Stimulated activated CD4-positive, alpha-beta T cell treated with anti-CD3 and anti-CD28 coated beads, Interleukin-4, amount 100 ng/mL, for 4 hours (primary cell): ENCODE measurements around the gene ARMCX1.
A peak's percentile ranks its signal among the peaks of the same experiment; 100 is the strongest.
"Not testable (repeated sequence)": the region's sequence is repeated elsewhere in the genome, so short reads cannot be mapped to it uniquely, and the experiment has no call there.

Experiments
- DNase-seq, 2 experiments: peaks; one replicate each; pipeline ENCODE4 v3.0.0-alpha.2; 2020

The ARMCX1 gene

DNA sequence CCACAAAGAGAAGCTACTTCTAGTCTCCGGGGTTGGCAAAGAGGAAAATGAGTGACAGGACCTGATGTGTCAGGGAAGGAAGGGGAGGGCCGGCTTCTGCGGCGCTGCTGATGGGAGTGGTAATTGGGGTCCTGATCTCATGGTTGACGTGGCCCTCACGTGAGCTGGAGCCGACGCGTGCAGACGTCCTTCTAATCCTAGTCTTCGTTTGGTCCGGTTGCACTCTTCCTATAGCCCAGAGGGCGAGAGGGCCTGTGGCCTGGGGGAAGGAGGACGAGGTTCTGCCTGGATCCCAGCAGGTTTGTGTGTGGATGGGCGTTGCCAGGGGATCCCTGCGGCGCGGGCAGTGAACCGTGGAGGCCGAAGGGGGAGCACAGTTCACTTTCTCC, at the start of gene ARMCX1:
Gene ARMCX1, plus strand, starts transcription at position 186 of the 389 bp plus-strand sequence. CDS start 2,384 bp downstream, outside the sequence.
- peak; percentile 5 to 14 for DNase-seq

DNA sequence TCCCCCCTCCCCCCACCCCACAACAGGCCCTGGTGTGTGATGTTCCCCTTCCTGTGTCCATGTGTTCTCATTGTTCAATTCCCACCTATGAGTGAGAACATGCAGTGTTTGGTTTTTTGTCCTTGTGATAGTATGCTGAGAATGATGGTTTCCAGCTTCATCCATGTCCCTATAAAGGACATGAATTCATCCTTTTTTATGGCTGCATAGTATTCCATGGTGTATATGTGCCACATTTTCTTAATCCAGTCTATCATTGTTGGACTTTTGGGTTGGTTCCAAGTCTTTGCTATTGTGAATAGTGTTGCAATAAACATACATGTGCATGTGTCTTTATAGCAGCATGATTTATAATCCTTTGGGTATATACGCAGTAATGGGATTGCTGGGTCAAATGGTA, 47.4 kb upstream of the ARMCX1 start:
- DNase-seq: not testable (repeated sequence)

DNA sequence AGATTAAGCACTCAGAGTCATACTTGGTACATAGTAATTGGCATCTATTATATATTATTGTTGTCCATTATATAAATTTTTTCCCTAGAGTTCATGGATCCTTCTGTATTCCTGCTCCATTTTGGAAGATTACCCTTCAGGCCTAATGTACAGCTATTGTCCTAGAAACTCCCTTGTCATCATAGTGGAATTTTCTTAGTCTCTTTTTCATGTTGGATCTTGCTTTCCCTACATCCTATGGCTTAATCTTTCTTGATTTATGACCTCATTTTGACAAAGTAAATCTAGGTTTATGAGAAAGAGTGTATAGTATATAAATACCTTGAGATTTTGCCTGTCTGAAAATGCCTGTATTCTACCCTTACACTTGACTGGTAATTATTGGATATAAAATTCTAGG, 43.0 kb upstream of the ARMCX1 start:
- DNase-seq: no peak

DNA sequence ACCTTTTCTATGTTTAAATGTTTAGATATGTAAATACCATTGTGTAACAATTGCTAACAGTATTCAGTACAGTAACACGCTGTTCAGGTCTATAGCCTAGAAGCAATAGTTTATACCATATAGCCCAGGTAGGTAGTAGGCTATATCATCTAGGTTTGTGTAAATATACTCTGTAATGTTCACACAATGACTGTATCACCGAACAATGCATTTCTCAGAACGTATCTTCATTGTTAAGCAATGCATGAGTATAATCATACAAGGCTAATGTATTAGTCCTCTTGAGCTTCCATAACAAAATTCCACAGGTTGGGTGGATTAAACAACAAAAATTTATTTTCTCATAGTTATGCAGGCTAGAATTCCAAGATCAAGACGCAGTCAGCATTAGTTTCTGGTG, 42.4 kb upstream of the ARMCX1 start:
- no peak for DNase-seq

DNA sequence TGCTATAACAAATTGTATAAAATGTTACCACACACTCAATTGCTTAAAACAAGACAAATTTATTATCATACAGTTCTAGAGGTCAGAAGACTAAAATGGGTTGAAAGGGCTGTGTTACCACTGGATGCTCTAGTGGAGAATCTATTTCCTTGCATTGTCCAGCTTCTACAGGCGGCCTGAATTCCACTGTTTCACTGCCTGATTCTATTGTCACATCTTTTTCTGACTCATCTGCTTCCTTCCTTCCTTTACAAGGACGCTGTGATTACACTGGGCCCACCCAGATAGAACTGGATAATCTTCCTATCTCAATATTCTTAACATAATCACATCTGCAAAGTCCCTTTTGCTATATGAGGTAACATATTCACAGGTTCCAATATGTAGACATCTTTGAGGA, 19.4 kb upstream of the ARMCX1 start:
- no peak for DNase-seq

DNA sequence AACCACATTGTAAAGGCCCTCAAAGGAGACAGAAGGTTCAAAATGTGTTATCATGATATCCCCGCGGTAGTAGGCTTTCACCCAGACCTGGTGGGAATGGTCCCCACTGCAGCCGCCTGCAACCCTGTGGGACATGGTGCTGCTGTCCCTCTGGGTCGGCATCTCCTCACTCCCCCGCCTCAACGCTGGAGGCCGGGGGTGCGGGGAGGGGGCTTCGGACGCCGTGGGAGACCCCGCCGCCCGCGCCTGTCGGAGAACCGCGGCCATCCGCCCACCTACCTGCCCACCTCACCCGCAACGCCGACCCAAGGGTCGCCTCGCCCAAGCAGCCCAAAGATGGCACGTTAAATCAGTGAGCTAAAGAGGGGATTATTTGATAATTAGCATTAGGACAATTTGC, 11.2 kb upstream of the ARMCX1 start:
- DNase-seq: no peak

DNA sequence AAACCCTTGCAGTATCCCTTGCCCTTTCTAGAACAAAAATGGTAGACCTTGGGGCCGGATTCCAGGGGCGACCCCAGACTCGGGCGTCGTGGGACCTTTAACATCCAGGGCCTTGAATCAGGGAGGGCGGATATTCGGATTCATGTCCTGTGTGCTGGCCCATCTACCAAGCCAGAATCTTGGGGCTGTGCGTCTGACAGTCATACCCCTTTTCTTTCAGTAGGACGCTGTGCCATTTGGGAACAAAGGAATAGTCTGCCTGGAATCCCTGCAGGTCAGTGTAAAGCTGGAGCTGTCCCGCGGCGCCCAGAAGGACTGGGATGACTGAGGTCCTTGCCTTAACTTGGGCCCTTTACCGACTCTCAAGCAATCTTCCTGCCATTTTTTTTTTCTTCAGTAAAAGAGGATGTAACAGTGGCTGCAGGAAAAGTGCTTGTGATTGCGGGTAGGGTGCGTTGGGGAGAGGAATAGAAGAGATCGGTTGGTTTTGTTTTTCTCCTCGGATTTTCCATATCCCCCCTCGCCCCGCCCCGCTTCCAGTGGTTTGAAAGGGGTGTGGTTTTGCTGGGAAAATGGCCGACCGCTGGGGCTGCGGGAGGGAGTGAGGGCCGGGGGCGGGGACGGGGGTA, 518 bp downstream of the ARMCX1 start:
- DNase-seq: no peak

DNA sequence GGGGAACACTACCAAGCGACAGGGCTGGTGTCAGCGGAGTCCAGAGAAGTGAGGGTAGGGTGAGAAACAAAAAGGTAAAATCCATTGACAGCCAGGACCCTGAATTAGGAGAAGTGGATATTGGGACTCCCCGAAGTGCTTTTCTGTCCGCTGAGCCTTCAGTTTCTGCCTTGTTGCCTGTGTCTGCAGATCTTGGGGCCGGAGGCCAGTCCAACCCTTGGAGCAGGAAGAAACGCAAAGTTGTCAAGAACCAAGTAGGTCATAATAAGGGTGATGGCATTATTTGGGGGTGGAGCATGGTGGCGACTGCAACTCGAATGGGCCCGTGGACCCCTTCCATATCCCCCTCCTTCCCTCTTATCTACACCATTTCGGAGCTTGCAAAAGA, 1.0 kb downstream of the ARMCX1 start:
- no peak for DNase-seq

DNA sequence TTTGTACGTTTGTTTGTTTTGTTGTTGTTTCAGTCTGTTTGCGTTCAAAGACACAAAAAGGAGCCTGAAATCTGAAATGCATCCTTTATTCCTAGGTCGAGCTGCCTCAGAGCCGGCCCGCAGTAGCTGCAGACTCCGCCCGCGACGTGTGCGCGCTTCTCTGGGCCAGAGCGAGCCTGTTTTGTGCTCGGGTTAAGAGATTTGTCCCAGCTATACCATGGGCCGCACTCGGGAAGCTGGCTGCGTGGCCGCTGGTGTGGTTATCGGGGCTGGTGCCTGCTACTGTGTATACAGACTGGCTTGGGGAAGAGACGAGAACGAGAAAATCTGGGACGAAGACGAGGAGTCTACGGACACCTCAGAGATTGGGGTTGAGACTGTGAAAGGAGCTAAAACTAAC, 2.4 kb downstream of the ARMCX1 start:
- DNase-seq: no peak

DNA sequence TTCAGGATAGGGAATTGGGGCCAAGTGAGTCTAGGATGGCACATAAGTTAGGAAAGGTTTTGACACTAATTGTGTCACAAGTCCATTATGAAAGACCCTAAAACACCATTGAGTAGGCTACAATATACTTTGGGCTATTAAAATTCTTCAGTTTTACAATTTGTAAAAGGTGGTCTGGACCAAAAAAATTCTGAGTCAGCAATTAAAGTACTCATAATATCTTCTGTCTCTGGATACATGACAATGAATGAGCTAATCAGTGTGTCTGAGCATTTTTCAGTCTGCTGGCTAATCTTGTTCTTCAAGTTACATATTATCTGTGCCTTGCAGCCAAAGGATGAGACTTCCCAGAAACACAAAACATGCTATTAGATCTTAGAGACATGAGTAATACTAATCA, 14.3 kb downstream of the ARMCX1 start:
- DNase-seq: no peak

DNA sequence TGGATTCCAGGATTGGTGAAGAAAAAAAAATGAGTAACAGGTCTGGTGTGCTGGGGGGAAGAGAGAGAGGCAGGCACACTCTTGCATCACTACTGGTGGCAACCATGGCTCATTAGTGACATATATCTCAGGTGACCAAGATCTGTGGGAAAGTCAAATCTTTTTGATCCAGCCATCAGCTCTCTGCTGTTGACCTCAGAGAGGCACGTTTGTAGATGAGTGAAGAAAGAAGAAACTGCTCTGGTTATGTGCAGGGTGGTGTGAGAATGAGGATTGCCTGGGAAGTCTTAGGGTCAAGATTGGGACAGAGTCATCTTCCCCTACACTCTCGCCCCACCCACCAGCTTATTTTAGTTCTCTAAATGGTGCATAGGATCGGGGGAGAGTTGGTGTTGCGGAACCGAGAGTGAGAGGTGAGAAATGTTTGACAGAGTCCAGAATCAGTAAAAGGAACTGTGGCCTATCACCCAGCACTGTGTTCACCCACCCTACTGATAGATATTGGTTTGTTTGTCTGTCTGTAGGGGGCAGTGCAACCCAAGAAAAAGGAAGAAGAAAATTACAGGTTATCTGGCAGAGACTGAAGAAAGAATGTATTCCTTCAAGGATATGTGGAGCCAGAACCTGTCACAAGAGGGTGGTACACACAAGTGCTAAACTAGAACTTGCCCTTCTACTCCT, 45.5 kb downstream of the ARMCX1 start:
- DNase-seq: peak in 1 of 2 experiments; percentile 1

DNA sequence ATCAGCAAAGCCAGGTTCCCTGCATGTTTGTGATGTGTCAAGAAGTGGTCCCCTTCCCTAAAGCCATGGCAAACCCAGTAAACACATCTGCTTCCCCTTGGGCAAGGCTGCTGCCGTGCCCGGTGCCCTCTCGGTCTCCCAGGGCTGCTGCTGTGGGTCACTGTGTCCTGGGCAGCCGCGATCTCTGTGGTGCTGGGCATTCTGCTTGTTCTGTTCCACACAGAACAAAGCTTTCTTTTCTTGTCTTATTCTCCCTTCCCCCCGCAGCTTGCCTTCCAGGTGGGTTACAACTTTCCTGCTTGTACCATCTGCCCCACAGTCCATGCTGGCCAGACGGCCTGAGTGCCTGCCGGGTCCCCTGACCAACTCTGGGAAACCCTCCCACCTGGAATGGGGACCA, 49.2 kb downstream of the ARMCX1 start:
- not testable (repeated sequence) for DNase-seq

DNA sequence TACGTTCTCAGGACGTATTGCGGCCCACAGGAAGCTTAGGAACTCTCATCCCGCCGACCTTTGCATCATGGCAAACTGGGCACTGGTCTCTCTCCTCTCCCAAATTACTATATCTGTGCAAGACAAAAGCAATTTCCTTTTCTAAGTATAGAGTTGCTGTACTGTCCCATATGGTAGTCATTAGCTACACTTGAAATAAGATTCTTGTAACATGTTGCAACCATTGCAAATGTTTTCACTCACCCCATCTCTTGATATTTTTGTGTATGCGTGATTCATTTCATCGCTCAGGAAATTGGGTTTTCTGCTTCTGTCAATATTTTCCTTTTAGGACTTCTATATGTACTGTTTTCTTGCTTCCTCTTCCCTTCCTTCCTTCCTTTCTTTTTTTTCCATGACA, 51.7 kb downstream of the ARMCX1 start:
- DNase-seq: no peak
